AG04450 (cell line): Measurements from ENCODE around the gene FRMPD4. TPM values are rescaled to one million over a fixed set of nuclear protein-coding genes. Genes with fewer than 3 reads are reported as not detected.

Experiments
- CTCF ChIA-PET: fragments of 300-600, 350-600 bp; formaldehyde crosslinking; extraction: SDS; loops from one replicate; lab custom pipeline; 2022; ENCODE audit warnings: antibody characterized with exemption, inconsistent platforms; lab: Charles Lee
- POLR2A ChIA-PET: fragments of 350-600 bp; formaldehyde crosslinking; extraction: SDS; loops from one replicate; lab custom pipeline; 2021; ENCODE audit warnings: antibody characterized with exemption, inconsistent platforms; lab: Yijun Ruan, JAX
- DNase-seq: peaks from one replicate; pipeline ENCODE4 v3.0.0-alpha.2; 2011; ENCODE audit warnings: low read depth, low spot score
- H3K27ac ChIP-seq: one replicate; pipeline ENCODE4 v1.5.1; 2012; ENCODE audit warnings: low read depth, low read length, control low read depth
- H3K27me3 ChIP-seq: one replicate; pipeline ENCODE4 v1.6.0; 2012; ENCODE audit warnings: low read length; ENCODE audit not compliant: control insufficient read depth, insufficient read depth
- H3K4me3 ChIP-seq: 2 replicates; pipeline ENCODE4 v1.5.1; 2011; ENCODE audit warnings: mild to moderate bottlenecking, low read depth, low read length, control low read depth
- H3K9me3 ChIP-seq: 2 replicates; pipeline ENCODE4 v1.5.1; 2012; ENCODE audit warnings: low read length; ENCODE audit not compliant: control insufficient read depth, insufficient read depth
- polyA plus RNA-seq: library from polyadenylated mRNA; depleted of rRNA; stranded (reverse); fragments of >200 nt; gene quantifications from 2 replicates; pipeline ENCODE4 v1.2.3, GENCODE V29; 2011
- TF ChIP-seq, protein P1 (sequence below): IDR thresholded peaks from 2 replicates; pipeline ENCODE4 v1.5.1; 2011; ENCODE audit warnings: low read depth, low read length, control low read depth, inconsistent platforms

The FRMPD4 gene
- polyA plus RNA-seq, 1 experiment = 2.7 TPM

DNA sequence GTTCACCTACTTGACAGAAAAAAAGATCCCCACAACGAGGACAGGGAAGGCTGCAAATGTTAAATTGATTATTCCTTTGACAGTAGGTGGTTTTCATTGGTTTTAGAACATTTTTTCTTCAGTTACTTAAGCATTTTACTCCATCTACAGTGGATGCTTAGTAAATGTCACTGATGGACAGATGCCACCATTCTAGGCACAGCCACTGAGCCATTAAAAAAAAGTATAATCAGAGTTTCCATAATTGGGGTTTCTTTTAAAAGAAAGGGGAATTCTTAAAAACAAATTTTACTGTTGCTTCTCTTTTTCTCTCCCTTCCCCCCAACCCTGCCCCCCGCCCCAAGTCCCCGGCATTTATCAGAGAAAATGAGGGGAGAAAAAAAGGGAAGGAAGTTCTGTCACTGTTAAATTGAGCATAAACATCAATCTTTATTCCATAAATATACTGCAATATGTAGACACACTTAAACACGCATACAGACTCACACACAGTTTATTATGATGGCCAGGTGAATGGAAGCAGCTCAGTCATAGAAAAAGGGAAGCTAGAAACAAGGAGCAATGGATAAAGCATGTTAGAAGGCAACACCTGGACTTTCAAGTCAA lies 573.3 kb downstream of the FRMPD4 start:
- no peak for DNase-seq
- no peak overlapping the region for H3K4me3 ChIP-seq
- no peak overlapping the region for H3K27ac ChIP-seq
- no peaks in the 10 kb centered on the region for H3K27me3 ChIP-seq
- CTCF ChIA-PET = interaction anchor here (1.6 kb wide), 1 partner anchor 10 kb away, joined by 11 read pairs; no protein-coding TSS in a partner anchor
- POLR2A ChIA-PET = no interaction called here
- TF ChIP-seq, protein P1, sequence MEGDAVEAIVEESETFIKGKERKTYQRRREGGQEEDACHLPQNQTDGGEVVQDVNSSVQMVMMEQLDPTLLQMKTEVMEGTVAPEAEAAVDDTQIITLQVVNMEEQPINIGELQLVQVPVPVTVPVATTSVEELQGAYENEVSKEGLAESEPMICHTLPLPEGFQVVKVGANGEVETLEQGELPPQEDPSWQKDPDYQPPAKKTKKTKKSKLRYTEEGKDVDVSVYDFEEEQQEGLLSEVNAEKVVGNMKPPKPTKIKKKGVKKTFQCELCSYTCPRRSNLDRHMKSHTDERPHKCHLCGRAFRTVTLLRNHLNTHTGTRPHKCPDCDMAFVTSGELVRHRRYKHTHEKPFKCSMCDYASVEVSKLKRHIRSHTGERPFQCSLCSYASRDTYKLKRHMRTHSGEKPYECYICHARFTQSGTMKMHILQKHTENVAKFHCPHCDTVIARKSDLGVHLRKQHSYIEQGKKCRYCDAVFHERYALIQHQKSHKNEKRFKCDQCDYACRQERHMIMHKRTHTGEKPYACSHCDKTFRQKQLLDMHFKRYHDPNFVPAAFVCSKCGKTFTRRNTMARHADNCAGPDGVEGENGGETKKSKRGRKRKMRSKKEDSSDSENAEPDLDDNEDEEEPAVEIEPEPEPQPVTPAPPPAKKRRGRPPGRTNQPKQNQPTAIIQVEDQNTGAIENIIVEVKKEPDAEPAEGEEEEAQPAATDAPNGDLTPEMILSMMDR = no peak
- no peaks in the 10 kb centered on the region for H3K9me3 ChIP-seq

DNA sequence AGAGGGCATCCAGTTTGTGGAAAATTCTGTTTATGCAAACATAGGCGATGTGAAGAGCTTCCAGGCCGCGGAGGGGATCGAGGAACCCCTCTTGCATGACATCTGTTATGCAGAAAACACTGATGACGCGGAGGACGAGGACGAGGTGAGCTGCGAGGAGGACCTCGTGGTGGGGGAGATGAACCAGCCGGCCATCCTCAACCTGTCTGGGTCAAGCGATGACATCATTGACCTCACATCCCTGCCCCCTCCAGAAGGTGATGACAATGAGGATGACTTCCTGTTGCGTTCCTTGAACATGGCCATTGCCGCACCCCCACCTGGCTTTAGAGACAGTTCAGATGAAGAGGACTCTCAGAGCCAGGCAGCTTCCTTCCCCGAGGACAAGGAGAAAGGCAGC lies 578.3 kb downstream of the FRMPD4 start:
- ChIA-PET CTCF (no interaction called here), POLR2A (no interaction called here)
- no peaks in the 10 kb centered on the region for H3K27me3 ChIP-seq
- no peak overlapping the region for H3K4me3 ChIP-seq
- TF ChIP-seq, protein P1 = no peak
- H3K27ac ChIP-seq = no peak overlapping the region
- DNase-seq = no peak
- no peaks in the 10 kb centered on the region for H3K9me3 ChIP-seq

DNA sequence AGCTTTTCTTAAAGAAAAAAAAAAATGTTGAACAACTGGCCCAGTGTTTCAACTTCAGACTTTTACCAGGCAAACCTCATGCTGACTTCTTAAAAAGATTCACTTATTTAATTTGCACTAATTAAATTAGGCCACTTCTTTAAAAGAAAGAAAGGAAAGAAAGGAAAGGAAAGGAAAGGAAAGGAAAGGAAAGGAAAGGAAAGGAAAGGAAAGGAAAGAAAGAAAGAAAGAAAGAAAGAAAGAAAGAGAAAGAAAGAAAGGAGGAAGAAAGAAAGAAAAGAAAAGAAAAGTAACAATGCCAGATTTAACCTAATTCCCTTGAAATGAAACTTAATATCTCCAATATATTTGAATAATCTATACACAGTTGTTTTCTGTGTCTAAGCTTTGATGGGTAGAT lies 581.6 kb downstream of the FRMPD4 start:
- no peak overlapping the region for H3K4me3 ChIP-seq
- no peaks in the 10 kb centered on the region for H3K9me3 ChIP-seq
- POLR2A ChIA-PET = no interaction called here
- TF ChIP-seq, protein P1 = no peak
- DNase-seq = no peak
- CTCF ChIA-PET = interaction anchor here (0.6 kb wide), 1 partner anchor 708 kb away, joined by 5 read pairs; no protein-coding TSS in a partner anchor
- H3K27ac ChIP-seq = no peak overlapping the region
- H3K27me3 ChIP-seq = no peaks in the 10 kb centered on the region

DNA sequence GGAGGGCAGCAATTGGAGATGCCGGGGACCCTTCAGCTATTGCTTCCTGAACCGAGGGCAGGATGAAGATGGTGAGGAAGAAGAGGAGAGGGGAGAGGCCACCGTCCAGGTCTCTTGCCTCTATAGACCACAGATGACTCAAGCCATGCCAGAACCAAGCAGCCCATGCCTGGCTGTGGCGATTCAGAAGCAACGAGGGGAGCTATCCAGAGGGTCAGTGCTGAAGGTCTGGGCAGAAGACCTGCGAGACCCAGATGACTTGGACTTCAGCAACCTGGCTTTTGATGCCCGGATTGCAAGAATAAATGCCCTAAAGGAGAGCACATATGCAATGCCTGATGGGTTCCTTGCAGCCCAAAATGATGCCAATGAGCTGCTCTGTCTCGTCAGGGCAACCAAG lies 582.8 kb downstream of the FRMPD4 start:
- Histone ChIP-seq H3K27me3 (no peaks in the 10 kb centered on the region), H3K4me3 (no peak overlapping the region), H3K27ac (no peak overlapping the region), H3K9me3 (no peaks in the 10 kb centered on the region)
- ChIA-PET CTCF (interaction anchor here (0.6 to 1.2 kb wide), 2 partner anchors 19 to 51 kb away, joined by 3 read pairs; no protein-coding TSS in a partner anchor), POLR2A (no interaction called here)
- TF ChIP-seq, protein P1 = no peak
- DNase-seq = no peak

DNA sequence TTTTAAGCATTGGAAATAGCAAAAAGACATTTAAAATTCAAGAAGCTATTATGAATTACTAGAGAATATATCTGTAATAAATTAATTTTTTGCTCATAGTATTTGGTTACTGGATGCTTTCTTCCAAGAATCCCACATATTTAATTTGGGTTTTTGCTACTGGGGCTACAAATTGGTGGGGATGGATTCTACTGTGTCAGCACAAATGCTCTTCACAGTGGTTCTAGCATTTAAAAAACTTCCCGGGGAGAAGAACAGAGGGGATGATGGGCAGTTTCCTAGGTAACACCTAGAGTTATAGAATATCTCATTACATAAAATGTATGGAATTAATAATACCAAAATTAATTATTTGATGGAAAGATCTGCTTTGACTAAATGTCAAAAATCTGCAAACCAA lies 584.0 kb downstream of the FRMPD4 start:
- CTCF ChIA-PET = no interaction called here
- H3K9me3 ChIP-seq = no peaks in the 10 kb centered on the region

More for the DNA sequence above, 584.0 kb downstream of the FRMPD4 start:
- Histone ChIP-seq H3K27me3 (no peaks in the 10 kb centered on the region), H3K27ac (no peak overlapping the region), H3K4me3 (no peak overlapping the region)
- POLR2A ChIA-PET = no interaction called here
- TF ChIP-seq, protein P1 = no peak
- DNase-seq = no peak
